Glomerular visceral epithelial cell (primary cell): Measurements from ENCODE around the gene DSC3.

Experiments used
- DNase-seq: peaks from one replicate; pipeline ENCODE4 v3.0.0-alpha.2; 2016; ENCODE audit errors: extremely low spot score

DSC3 gene

DNA sequence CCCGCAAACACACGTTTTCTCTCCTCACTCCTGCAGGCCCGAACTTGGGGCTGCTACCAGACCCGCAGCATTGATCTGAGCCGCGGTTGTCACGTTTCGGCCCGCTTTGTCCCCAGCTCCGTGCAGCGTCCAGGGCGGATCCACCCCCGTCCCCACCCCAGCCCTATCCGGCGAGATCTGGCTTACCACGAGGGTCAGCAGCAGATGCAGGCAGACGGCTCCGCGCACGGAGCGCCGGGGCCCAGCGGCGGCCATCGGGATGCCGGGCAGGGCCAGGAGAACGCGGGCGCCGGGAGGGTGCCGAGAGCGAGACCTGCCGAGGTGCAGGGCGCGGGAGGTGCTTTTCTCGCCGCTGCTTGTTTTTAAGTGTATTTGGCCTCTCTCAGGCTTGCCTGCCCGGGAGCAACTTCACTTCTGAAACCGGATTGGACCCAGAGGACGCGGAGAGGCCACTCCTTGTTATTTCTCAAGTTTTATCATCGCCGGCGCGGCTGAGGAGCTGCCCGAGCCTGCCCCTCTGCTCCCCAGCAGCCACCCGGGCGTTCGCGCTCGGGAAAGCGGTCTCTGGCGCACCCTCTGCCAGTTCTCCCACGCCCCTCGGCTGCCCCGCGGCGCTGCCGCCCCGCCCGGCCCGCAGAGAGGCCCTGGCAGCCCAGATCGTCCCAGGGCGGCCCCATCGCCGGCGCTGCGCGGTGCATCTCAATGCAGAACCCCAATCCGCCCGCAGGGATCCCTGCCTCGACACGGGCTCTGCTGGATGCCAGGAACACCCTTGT, at the start of gene DSC3:
DSC3 (minus strand) TSS at position 337 of the 776 bp plus-strand sequence; CDS start at position 255, 82 bp downstream.
- DNase-seq: peak; percentile 67

DNA sequence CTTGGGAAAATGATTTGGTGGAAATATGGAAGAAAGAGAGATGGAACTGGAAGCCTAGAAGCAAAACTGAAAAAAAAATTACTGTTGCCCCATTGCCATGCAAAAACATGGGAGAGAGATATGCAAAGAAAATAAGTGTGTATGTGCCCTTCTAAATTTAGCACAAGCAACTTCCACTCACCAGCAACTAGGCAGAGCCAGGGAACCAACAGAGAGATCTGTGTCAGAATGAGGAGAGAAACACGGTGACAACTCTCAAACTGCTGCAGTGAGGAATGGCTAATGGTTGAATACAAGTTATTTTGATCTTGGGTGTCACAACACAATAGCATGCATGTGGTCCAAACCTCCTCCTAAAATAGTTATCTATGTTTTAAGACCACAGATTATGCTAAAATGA, 48.8 kb upstream of the DSC3 start:
- DNase-seq: no peak

DNA sequence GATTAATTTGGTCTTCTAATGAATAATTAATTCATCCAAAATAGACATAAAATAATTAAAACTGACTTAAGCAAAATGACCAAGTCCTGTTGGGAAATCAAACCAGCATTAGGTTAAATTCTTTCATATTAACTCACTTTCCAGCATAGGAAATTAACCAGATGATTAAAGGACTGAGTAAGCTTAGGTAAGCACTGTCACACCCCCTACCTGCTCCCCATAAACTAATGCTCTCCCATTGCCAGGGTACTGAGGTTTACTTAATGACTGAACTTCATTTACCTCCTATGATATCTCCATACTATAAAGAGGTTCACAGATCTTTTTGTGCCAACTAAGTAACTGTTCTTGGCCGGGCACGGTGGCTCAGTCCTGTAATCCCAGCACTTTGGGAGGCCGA, 46.0 kb upstream of the DSC3 start:
- no peak for DNase-seq

DNA sequence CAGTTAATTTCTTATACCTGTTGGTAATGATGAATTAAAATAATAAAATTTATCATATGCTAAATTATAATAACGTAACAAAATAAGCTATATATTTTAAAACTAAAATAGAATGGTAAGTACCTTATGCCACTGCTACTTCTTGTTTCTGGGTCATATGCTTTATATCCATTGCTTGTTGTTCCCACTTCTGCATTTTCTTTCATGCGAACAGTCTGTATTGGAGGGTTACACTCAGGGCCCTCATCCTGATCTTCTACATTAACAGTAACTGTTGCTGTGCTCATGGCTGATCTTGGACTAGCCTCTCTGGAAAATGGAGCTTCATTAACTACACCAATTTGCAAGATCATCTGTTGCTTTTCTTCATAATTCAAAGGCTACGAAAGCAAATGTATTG, 37.4 kb upstream of the DSC3 start:
- DNase-seq: no peak

DNA sequence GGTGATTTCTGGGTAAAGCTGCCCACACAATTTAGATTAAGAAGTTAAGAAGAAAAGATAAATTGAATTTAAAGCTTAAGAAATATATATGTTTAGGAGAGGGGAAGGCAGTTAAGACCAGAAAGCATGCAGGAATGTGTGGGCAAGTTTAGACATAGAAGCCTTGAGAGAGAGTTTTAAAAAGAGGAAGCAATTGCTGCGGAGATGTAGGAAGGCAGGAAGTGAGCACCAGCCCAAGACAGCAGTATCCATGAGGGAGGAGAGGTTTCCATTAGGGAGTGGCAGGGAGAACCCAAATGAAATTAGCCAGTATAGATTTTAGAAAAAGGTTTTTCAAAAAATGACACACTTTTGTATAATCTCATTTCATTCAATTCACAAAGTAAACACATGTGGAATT, 35.3 kb upstream of the DSC3 start:
- no peak for DNase-seq

DNA sequence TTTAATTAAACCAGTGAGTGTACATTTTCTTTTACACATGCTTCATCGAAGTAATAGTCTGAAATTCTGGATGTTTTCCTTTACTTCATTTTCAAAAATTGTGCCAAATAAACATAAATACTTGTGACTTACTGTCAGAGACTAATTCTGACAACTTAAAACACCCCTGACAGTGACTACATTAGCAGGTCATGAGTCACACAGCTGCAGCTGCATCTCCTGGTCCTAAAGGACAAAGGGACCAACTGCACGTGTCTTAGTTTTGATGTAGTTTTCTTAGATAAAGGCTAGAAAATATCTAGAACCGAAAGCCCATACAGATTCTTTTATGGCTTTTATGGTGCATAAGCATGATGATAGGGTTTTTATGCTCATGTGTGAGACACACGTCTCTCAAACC, 29.6 kb upstream of the DSC3 start:
- no peak for DNase-seq

DNA sequence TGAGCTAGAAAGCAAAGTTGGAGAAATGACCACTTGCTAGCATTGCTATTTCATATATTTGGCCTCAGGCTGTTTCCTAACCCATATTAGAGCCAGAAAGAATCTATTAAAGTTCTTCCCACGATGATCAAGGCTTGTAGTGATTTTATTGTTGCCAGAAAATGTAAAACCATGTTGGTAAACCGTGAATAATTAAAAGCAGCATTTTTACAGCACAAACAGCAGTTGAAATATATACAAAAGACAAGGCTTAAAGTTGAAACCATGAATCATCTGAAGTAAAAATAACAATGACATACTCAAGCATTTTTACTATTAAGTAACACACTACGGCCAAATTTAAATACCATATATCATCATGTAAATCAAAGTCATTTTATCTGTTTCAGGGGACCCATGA, 27.7 kb upstream of the DSC3 start:
- DNase-seq: no peak

DNA sequence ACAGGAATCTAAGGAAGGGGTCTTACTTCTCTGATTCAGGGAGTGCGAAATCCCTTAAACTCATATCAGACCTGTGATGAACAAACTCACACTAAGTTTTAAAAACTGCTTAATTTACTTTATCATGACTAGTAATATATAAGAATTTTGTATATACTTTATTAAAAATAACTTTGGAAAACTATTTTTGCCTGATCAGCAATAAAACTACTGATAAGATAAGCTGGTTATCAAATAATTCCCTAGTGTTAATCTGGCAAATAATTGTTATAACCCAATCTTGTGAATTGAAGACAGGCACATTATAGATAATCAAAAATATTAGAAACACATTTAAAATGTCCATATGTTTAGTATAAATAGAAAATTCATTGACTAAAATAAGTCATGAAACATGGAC, 23.7 kb upstream of the DSC3 start:
- no peak for DNase-seq

DNA sequence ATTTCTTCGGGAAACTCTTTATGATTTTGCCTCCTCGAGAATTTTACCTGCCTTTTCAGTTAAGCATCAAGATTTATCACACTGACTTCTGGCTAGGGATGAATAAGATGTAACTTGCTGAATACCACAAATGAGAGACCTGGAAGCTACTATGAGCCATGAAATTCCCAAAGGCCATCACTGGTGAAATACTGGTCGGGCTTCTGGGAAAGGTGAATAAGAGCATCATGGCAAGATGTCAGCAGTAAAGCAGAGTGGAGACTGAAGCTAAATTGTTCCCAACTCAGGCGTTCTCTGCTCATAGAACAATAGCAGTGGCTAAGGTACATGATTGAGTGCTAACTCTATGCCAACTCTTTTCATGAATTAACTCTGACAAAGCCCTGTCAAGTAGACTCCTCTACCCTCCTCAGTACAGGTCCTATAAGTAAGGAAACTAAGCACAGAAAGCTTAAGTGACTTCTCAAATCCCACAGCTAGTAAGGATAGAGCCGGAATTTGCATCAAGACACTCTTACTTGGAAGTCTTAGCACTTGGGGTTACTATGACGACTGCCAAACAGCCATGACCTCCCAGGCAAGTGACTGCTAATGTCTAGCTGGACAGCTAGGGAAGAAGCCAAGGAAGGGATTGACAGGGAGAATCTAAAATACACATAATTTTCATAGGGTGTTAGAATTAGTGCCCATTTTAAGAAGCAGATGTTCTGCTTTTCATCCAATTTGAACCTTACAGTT, 22.7 kb upstream of the DSC3 start:
- DNase-seq: no peak

DNA sequence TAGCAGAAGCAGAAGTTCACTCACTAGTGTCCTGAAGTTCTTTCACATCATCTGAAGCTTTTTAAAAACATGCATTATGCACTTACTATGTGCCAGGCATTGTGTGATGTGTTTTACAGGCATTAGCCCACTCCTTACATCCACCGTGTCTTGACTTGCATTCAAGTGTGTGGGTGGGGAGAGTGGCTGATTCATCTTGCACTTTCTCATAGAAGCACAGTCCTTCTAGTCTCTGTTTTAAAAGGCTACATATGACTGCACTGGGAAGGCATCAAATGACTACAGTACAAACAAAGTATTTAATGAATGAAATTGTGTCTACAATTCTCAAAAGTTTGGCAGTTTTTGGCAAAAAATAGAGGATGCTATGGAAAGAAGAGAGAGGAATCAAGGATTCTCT, 21.6 kb upstream of the DSC3 start:
- no peak for DNase-seq

DNA sequence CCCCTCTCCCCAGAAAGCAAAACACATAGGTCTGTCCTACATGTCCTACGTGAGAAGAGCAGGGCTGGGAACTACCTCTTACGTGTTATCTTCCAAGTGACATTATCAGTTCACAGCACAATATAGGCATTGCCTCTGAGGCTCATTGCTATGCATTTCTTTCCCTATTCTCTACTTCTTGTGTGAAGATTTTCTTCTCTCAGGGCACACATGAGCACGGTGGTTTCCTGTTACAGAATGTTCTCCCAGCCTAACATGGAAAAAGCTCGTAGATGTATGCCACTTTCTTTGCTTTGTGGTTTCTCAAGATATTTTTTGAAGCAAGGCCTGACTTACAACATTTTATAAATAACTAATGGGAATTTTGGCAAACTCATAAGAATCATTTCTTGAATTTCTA, 19.4 kb upstream of the DSC3 start:
- DNase-seq: no peak

DNA sequence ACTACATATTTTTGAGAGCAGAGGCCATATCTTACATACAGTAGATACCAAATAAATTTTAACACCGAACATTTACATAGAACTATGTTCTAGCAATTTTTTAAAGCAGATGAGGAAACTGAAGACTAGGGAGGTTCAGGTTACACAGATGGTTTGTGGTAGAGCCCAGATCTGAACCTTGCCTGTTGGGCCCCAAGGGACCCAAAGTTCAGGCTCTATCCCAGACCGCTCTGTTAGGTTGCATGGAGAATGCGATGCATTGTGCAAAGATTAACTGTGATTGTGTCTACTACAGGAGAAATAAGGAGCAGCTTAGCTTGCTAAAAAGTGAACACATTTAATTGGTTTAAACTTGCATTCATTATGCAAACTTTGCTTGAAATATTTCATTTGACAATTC, 16.4 kb upstream of the DSC3 start:
- no peak for DNase-seq

DNA sequence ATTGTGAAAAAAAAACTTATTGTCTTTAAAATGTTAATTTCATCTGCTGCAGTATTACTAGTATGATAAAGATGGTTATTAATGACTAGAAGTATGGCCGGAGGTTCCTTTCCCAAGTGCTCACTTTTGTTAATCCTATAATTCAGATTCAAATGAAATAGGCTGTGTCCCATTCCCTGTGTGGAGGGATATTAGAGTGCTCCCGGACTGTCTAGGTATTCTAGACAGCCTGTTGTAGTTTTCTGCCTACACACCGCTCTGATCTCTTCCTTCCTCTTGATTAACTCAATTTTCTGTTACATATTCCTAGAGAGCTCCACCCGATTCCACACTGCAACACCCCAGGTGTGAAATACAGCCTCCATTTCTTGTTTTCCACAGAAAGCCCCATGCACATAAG, 15.4 kb upstream of the DSC3 start:
- DNase-seq: no peak

DNA sequence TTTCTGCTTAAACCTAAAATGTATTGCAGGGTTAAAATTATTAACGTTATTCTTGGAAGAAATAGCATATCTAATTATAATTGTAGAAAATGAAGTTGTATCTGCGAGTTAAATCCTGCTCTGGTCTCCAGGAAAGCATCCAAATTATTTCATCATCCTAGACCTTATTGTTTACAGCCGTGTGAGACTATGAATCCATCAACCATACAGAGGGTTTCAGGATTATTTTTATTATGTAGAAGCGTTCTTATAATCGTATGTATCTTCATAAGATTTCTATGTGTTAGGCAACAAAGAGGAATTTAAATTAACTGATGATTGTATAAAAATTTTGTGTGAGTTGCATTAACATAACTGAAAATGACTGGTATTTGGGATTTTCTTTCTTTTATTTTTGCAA, 14.5 kb upstream of the DSC3 start:
- no peak for DNase-seq

DNA sequence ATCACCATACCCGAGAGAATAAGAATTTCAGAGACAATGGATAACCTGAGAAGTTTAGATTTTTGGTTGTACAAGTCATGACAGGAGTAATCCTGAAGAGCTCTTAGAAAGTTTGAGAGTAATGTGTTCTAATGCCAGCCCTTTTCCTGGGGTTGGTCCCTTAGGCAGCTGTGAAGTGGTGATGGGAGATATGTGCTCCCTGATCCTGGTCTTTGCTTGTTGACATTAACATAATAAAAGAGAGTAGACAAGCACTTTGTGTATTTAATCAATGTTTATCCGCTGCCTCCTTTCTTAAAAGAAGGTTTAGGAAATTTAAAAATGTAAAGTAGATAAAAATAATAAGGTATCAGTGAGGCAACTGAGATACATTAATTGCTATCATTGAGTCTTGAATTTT, 13.8 kb upstream of the DSC3 start:
- no peak for DNase-seq

DNA sequence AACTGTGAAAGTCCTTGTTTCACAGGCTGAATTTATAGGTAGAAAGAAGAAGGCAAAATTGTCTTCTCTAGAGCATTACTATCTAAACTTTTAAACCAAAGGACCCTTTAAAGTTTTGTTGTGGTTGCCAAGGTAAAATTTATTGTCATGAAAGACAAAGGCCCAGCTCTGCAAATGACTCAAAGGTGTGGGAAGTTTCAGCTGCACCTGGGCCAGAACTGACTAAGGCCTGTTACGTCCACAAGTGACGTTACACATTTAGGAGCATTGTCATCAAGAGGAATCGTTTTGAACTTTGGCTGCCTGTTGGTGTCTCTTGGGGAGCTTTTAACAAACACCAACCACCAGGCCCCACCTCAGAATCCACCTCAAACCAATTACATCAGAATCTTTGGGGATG, 8.1 kb upstream of the DSC3 start:
- DNase-seq: no peak

DNA sequence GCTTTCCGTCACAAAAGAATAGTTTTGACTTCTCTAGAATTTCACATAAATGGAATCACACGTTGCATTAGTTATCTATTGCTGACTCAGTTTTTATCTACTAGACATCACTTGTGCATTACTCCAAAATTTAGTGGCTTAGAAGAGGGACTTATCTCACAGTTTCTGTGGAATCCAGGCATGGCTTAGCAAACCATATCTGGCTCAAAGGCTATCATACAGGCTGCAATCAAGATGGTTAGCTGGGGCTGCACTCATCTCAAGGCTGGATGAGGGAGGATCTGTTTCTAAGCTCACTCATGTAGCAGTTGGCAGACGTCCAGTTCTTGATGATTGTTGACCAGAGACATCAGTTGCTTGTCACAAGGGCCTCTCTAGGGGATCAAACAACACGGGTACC, 6.6 kb upstream of the DSC3 start:
- no peak for DNase-seq

DNA sequence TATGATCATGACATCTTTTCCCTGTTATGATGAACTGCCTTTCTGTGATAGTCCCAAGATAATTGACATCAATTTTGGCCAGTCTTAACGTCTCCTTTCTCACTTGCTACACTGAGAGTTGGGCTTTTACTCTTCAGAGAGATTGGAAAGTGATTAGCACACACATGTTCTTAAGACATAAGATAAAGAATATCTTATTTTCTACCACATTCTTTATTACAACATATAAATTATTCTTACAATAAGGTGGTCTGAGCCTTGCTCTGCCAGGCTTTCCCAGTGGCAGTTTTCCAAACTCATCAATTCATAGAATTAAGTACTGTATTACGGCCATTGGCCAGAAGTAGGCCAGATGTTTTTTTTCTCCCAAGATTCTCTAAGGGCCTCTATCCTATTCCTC, 5.7 kb upstream of the DSC3 start:
- DNase-seq: no peak

DNA sequence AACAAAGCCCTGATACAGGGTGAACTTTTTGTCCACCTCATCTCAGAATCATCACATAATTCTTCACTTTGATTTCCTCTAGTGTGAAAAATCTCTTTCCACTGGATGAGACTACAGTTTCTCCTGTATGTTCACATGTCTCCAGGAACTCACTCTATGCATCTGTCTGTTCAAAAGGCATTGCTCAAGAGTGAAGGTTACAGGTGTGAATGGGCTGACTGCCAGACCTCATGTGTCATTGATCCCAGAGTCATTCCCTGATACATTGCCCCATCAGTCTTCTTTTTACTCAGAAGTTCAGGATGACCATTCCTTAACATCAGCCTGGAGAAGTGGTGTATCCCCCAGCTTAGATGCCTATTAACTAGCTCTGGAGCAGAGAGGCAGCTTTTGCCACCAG, 4.4 kb upstream of the DSC3 start:
- no peak for DNase-seq

DNA sequence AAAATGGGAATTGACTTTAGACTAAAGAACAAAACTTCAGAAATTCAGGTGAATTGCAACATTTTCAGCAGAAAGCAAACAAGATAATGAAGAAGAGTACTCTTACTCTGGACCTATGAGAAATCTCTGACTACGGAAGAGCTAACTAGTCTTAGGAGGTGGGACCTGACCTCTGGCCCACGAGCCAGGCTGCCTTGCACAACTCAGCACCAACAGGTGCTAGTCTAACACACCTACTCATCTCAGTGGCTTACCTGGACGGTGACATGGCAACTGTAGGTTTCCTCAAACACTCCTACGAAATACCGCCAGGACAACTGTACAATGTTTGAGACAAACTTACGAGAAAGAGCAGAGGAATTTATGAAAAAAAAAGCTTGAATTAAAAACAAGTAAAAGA, 3.1 kb upstream of the DSC3 start:
- no peak for DNase-seq

DNA sequence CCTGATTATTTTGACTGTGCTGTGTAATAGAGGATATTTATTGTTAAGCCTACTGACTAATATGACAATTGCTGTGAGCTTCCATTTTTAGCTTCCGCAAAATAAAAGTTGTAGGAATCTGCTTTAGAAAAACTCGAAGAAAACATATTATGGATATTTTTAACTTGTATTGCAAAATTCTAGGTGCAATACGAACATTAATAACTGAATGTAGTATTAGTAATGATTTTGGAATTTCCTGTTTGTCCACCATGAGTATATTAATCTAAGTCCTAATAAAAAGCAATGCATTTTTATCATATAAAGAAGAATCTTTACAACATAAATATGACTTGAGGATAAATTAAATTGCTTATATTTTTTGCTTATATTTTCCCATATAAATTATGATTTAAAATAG, 2.4 kb upstream of the DSC3 start:
- no peak for DNase-seq

DNA sequence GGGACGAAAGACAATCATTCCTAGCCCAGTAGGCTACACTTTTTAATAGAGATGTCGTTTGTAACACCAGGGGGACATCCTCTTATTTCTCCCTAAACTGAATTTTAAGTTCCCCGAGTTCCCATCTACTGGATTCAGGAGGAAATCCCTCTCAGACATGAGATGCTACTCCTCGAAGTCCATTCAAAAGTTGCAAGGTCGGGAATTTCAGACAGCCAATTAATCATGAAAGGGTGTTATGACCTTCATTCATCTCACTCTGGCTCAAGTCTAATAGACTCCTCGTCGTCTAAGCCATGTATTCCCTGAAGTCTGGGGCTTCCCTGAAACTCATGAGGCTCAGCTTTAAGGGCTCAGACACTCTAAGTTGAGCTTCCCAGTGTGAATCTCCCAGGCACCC, 1.2 kb upstream of the DSC3 start:
- DNase-seq: no peak

DNA sequence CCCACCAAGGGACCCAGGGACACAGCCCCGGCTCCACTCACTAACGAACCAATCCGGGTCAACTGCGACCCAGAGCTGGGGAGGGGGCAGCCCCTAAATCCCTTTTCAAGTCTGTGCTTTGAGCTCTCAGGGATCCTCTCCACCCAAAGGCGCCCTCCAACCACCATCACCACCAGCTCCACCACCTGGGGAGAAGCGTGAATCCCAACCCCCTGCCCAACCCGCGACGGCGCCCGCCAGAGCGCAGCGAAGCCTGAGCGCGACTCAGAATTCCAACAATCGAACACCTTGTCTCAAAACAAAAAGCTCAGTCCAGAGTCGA, 497 bp downstream of the DSC3 start:
- peak; percentile 34 for DNase-seq
